B cell (primary cell): Measurements from ENCODE around the gene TMEM41B. TPM values are rescaled to one million over a fixed set of nuclear protein-coding genes. Genes with fewer than 3 reads are reported as not detected.
A peak's percentile ranks its signal among the peaks of the same experiment; 100 is the strongest.

Experiments
- ATAC-seq: fragments of 200-7000 bp; cut with Tn5 transposase; one replicate; pipeline ENCODE4 v1.10.0; 2021; ENCODE audit warnings: low read depth, mild to moderate bottlenecking, moderate number of reproducible peaks, moderate library complexity
- CTCF ChIA-PET: fragments of 350-600 bp; sonication (Branson Sonifier 250); formaldehyde crosslinking; loops from one replicate; lab custom pipeline; 2021; ENCODE audit warnings: antibody characterized with exemption, inconsistent platforms; lab: Charles Lee
- POLR2A ChIA-PET: fragments of 350-600 bp; sonication (Branson Sonifier 250); formaldehyde crosslinking; loops from one replicate; lab custom pipeline; 2021; ENCODE audit warnings: antibody characterized with exemption; lab: Charles Lee
- DNase-seq: peaks from one replicate; pipeline ENCODE4 v3.0.0; 2013
- H2AFZ ChIP-seq: 2 replicates; pipeline ENCODE4 v1.6.1; 2012; ENCODE audit warnings: mild to moderate bottlenecking, low read depth, low read length; ENCODE audit not compliant: insufficient read depth, poor library complexity, severe bottlenecking
- H3K27ac ChIP-seq, 2 donors: 1 replicate in 1 of 2; 2 replicates in 1 of 2; pipeline ENCODE4 v1.5.1; 2012 to 2013; ENCODE audit warnings: low read length in 2 of 2, mild to moderate bottlenecking in 2 of 2, moderate library complexity in 1 of 2
- H3K27me3 ChIP-seq, 4 experiments: fragments of 200-600 bp in 1 of 4; sonication (generic) in 1 of 4; replicated peaks in 1 of 4; 1 replicate in 2 of 4; 2 replicates in 2 of 4; pipeline versions ENCODE4 v1.6.1 to v1.7.0; 2013 to 2016; ENCODE audit warnings: low read length in 3 of 4, mild to moderate bottlenecking in 2 of 4, mixed read lengths in 1 of 4, moderate library complexity in 1 of 4; ENCODE audit not compliant: insufficient read depth in 4 of 4, control insufficient read depth in 3 of 4; ENCODE audit errors: control extremely low read depth in 1 of 4
- H3K36me3 ChIP-seq, 2 experiments: replicated peaks in 1 of 2; 1 replicate in 1 of 2; 2 replicates in 1 of 2; pipeline versions ENCODE4 v1.6.1 to v1.7.1; 2013; ENCODE audit warnings: low read length in 1 of 2; ENCODE audit not compliant: insufficient read depth in 2 of 2, control insufficient read depth in 1 of 2; ENCODE audit errors: control extremely low read depth in 1 of 2, extremely low read depth in 1 of 2
- H3K4me1 ChIP-seq, 2 donors: fragments of 200-600 bp in 1 of 2; sonication (generic) in 1 of 2; 1 replicate in 1 of 2; 2 replicates in 1 of 2; pipeline versions ENCODE4 v1.5.1 to v1.6.1; 2013 to 2017; ENCODE audit warnings: low read length in 2 of 2; ENCODE audit not compliant: control insufficient read depth in 2 of 2, insufficient read depth in 2 of 2
- H3K4me2 ChIP-seq: replicated peaks from 2 replicates; pipeline ENCODE3; 2012; ENCODE audit warnings: mild to moderate bottlenecking, low read depth, low read length; ENCODE audit not compliant: poor library complexity, severe bottlenecking
- H3K4me3 ChIP-seq, 5 experiments: fragments of 200-600 bp in 1 of 5; sonication (generic) in 1 of 5; 1 replicate in 3 of 5; 2 replicates in 2 of 5; pipeline versions ENCODE4 v1.5.1 to v1.7.0; 2011 to 2016; ENCODE audit warnings: low read length in 4 of 5, mild to moderate bottlenecking in 4 of 5, low read depth in 2 of 5, control low read depth in 1 of 5, moderate library complexity in 1 of 5; ENCODE audit not compliant: insufficient read depth in 1 of 5; ENCODE audit errors: control extremely low read depth in 1 of 5, extremely low read depth in 1 of 5
- H3K79me2 ChIP-seq: fragments of 200-600 bp; sonication (generic); one replicate; pipeline ENCODE4 v1.6.0; 2016; ENCODE audit warnings: low read length; ENCODE audit not compliant: control insufficient read depth, insufficient read depth
- H3K9ac ChIP-seq: fragments of 200-600 bp; sonication (generic); 2 replicates; pipeline ENCODE4 v1.6.1; 2017; ENCODE audit warnings: mild to moderate bottlenecking, low read length, moderate library complexity
- H3K9me3 ChIP-seq, 3 donors: one replicate each; pipeline versions ENCODE4 v1.6.1 to v1.7.1; 2013; ENCODE audit warnings: low read length in 2 of 3; ENCODE audit not compliant: control insufficient read depth in 2 of 3, insufficient read depth in 1 of 3; ENCODE audit errors: control extremely low read depth in 1 of 3
- H4K20me1 ChIP-seq: 2 replicates; pipeline ENCODE4 v1.6.0; 2012; ENCODE audit warnings: mild to moderate bottlenecking, low read length; ENCODE audit not compliant: insufficient read depth, control insufficient read depth, poor library complexity, severe bottlenecking
- H3K27ac Mint-ChIP-seq: one replicate; pipeline ENCODE4 v1.8.0; 2021; ENCODE audit warnings: mixed read lengths
- H3K27me3 Mint-ChIP-seq: one replicate; pipeline ENCODE4 v1.8.0; 2021; ENCODE audit warnings: mixed read lengths
- H3K4me1 Mint-ChIP-seq: one replicate; pipeline ENCODE4 v1.8.0; 2021; ENCODE audit warnings: mixed read lengths
- H3K4me3 Mint-ChIP-seq: one replicate; pipeline ENCODE4 v1.8.0; 2021; ENCODE audit warnings: mixed read lengths
- H3K9me3 Mint-ChIP-seq: one replicate; pipeline ENCODE4 v1.8.0; 2022; ENCODE audit warnings: mixed read lengths; ENCODE audit not compliant: insufficient read depth
- EZH2 ChIP-seq: IDR thresholded peaks from 2 replicates; pipeline ENCODE4 v1.6.1; 2012; ENCODE audit warnings: borderline replicate concordance, low read depth, mild to moderate bottlenecking, moderate library complexity, low read length; ENCODE audit not compliant: insufficient read depth, poor library complexity, severe bottlenecking
- WGBS: methylation state at CpG from one replicate; pipeline ENCODE4 v1.1.5; 2013; ENCODE audit warnings: missing lambda C conversion rate; ENCODE audit not compliant: insufficient coverage; 5-methylcytosine and 5-hydroxymethylcytosine counted together
- intact Hi-C: fragments of 100-400 bp; cut with micrococcal nuclease; formaldehyde crosslinking; loops from one replicate; pipeline ENCODE4 v1.10.0; 2022
- polyA plus RNA-seq: library from polyadenylated mRNA; depleted of rRNA; stranded (reverse); fragments of >200 nt; gene quantifications from 2 replicates; pipeline ENCODE4 v1.2.3, GENCODE V29; 2012
- total RNA-seq, 2 donors: library from RNA; stranded (reverse); fragments of 120-200 nt in 1 of 2; gene quantifications; 1 replicate in 1 of 2; 2 replicates in 1 of 2; pipeline versions ENCODE4 v1.2.3 to v1.2.4, GENCODE V29; 2013 to 2022
- TF ChIP-seq, protein P1 (sequence below): fragments of 200-600 bp; IDR thresholded peaks from one replicate; pipeline ENCODE4 v1.8.0; 2022; ENCODE audit warnings: antibody characterized with exemption, mild to moderate bottlenecking

Gene TMEM41B
- total and polyA plus RNA-seq, 2 donors (not counting 1 experiment from before 2014, with no cell fraction given): 16.1 to 43.9 TPM

DNA sequence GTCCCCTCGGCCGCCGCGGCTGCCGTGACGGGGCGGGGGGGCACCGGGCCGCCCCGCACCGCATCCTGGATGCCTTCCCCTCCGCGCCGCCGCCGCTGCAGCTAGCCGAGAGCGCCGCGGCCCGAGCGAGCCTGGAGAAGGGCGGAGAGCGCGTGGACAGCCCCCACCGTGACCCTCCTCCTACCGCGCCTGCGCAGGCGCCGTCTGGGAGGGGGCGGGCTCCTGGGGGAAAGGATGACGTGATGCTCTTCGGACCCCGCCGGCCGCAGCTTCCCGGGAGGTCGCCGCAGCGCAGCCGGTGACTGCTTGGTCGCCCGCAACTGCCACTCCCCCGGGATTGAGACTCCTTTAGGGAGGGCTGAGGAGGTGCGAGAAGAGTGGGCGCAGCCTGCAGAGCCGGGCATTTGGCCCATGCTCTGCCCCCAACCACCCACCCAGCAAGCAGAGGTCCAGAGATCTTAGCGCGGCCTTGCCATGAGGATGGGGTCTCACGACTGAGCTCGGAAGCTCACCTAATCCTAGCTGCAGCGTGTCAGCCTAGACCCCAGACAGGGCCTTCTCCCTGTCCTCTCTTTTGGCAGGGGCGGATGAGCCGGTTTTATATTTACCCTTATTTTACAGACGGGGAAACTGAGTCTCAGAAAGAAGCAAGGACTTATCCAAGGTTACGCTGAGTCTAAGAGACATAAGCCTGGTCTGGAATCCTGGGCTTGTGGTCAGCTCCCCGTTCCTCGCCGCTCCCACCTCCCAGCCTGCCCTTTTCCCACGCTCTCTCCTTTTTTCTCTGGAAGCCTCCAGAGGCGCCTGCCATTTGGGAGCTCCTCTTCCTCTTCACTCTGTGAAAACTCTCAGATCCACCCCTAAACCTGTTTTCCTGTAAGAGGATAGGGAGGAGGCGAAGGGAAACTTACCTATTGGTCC lies 48.9 kb downstream of the TMEM41B start, which contains the start of gene DENND5A:
TSS of gene DENND5A (minus strand) at position 140 of the 921 bp plus-strand sequence. CDS start 281 bp downstream, outside the sequence.
- H3K36me3 ChIP-seq: no peaks in the 10 kb centered on the region
- CTCF ChIA-PET: interaction anchor here (1.0 kb wide), 1 partner anchor 15 kb away, joined by 3 read pairs; no protein-coding TSS in a partner anchor
- peak; percentile 73 for DNase-seq
- peaks cover 16% of the 10 kb centered on the region for H3K79me2 ChIP-seq
- POLR2A ChIA-PET: no interaction called here
- peaks cover 34% of the 10 kb centered on the region for H3K4me1 Mint-ChIP-seq
- TF ChIP-seq, protein P1, sequence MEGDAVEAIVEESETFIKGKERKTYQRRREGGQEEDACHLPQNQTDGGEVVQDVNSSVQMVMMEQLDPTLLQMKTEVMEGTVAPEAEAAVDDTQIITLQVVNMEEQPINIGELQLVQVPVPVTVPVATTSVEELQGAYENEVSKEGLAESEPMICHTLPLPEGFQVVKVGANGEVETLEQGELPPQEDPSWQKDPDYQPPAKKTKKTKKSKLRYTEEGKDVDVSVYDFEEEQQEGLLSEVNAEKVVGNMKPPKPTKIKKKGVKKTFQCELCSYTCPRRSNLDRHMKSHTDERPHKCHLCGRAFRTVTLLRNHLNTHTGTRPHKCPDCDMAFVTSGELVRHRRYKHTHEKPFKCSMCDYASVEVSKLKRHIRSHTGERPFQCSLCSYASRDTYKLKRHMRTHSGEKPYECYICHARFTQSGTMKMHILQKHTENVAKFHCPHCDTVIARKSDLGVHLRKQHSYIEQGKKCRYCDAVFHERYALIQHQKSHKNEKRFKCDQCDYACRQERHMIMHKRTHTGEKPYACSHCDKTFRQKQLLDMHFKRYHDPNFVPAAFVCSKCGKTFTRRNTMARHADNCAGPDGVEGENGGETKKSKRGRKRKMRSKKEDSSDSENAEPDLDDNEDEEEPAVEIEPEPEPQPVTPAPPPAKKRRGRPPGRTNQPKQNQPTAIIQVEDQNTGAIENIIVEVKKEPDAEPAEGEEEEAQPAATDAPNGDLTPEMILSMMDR: no peak
- TF ChIP-seq EZH2: no peak
- H3K4me2 ChIP-seq: peak within 1 kb of the TSS; percentile 96
- no peaks in the 10 kb centered on the region for H3K27me3 Mint-ChIP-seq
- WGBS: 5% methylated on average over 51 of the region's 63 CpGs
- H3K9me3 Mint-ChIP-seq: no peaks in the 10 kb centered on the region
- peak within 1 kb of the TSS; percentile 93 for H3K9ac ChIP-seq
- H3K4me3 ChIP-seq: peak within 1 kb of the TSS; percentile 64 to 94 (median 91)
- no peaks in the 10 kb centered on the region for H3K27me3 ChIP-seq
- H3K27ac ChIP-seq: peak within 1 kb of the TSS; percentile 62 to 84
- peak within 1 kb of the TSS; percentile 94 for H3K27ac Mint-ChIP-seq
- H3K9me3 ChIP-seq: no peaks in the 10 kb centered on the region
- peak within 1 kb of the TSS; percentile 97 for H3K4me3 Mint-ChIP-seq
- peaks cover under 1% of the 10 kb centered on the region for H4K20me1 ChIP-seq
- peaks cover 11 to 19% of the 10 kb centered on the region in 2 donors for H3K4me1 ChIP-seq
- intact Hi-C loops: loop anchor here (1.0 kb wide), 2 partner anchors 49 to 99 kb away; partner anchors contain the start of gene TMEM41B
- ATAC-seq: peak; percentile 74
- peak within 1 kb of the TSS; percentile 84 for H2AFZ ChIP-seq
